HG03108 (cell line): ENCODE measurements around the gene SEMA5A.

ENCODE experiments used
- ATAC-seq: cut with Tn5 transposase; IDR thresholded peaks from one replicate; pipeline ENCODE4 v1.9.1; 2021; ENCODE audit warnings: moderate library complexity; ENCODE audit not compliant: unreplicated experiment

The SEMA5A gene

DNA sequence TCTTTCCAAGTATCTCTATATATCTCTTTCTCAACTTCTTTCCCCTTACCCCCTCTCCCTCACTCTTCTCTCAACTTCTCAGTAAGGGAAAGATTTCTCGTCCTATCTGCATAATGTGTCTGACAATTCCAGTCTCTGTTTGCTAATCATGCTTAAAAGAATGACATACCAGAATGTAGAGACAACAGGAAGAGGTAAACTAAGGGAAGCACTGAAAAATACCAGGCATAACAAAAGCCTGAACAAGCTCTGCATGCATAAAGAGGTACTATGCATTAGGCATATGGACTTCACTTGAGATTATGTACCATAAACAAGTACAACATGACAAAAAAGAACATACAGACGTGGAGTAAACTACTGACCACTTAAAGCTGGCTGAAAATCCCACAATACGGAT lies 62.6 kb downstream of the SEMA5A start:
- no peak for ATAC-seq

DNA sequence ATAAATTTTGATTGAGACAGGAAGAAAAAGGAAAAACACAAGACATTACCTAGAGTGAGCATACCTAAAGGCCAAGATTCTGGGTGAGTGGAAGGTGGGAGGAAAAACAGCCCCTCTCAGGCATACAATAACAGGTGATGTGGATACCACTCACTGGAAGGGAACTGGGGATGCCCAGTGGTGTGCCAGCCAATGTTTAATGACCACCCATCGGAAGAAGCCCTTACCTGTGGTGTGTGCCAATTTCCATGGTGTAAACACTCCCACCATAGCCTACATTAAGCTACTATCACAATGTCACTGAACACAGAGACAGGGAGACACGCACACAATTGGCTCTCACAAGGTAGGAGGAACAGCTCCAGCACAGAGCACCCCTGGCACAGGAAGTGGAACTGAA lies 63.5 kb downstream of the SEMA5A start:
- ATAC-seq = no peak

DNA sequence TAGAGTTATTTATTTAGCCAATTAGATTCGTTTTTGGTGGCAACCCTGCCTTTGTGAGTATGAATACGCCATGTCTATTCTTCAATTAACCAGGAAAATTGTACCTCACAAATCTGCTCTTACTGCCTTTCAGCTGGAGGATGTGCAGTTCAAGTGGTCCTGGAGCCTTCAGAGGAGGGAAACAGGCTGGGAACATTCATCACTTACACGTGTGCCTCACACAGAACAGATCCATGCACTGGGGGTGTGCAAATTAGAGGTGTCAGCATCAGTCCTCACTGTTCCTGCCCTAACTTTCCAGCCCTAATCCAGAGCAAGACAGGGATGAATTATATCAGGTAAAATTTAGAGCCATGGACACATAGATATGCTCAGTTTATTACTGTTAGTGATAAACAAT lies 65.4 kb downstream of the SEMA5A start:
- ATAC-seq = no peak

DNA sequence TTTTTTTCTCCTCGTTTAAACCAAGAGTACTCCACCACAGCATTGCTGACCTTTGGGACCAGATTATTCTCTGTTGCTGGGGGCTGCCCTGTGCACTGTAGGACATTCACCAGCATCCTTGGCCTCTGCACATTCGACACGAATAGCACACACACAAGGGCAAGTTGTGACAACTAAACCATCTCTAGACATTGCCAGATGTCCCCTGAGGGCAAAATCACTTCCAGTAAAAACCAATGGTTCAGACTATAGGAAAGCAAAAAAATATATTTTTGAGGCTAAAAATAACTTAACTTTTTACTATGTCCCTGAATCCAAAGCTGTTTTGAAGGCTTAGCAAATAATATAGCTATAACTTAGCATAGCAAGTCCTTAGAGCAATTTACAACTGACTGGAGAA lies 65.9 kb downstream of the SEMA5A start:
- ATAC-seq = no peak

DNA sequence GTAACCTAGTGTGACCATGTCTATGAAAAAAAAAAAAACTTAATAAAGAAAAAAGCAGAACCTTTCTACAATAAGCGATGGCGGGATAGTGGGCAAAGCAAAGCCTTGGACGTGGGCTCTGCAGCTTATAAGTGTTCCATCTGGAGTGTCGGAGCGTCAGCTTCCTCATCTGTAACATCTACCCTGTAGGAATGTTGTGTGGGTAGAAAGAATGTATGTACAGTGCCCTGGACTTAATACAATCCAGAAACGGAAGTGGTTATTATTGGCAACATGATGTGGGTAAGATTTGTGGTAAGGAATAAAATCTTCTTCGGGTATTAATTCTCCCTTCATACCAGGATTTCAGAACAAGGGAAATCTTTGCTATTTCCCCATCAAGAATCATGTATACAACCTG lies 66.5 kb downstream of the SEMA5A start:
- ATAC-seq = no peak

DNA sequence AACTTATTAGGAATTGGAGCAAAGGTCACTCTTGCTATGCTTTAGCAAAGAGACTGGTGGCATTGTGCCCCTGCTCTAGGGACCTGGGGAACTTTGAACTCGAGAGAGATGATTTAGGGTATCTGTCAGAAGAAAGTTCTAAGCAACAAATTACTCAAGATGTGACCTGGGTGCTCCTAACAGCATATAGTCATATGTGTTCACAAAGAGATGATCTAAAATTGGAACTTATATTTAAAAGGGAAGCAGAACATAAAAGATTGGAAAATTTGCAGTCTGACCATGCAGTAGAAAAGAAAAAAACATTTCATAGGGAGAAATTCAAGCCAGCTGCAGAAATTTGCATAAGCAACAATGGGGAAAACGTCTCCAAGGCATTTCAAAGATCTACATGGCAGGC lies 68.3 kb downstream of the SEMA5A start:
- no peak for ATAC-seq

DNA sequence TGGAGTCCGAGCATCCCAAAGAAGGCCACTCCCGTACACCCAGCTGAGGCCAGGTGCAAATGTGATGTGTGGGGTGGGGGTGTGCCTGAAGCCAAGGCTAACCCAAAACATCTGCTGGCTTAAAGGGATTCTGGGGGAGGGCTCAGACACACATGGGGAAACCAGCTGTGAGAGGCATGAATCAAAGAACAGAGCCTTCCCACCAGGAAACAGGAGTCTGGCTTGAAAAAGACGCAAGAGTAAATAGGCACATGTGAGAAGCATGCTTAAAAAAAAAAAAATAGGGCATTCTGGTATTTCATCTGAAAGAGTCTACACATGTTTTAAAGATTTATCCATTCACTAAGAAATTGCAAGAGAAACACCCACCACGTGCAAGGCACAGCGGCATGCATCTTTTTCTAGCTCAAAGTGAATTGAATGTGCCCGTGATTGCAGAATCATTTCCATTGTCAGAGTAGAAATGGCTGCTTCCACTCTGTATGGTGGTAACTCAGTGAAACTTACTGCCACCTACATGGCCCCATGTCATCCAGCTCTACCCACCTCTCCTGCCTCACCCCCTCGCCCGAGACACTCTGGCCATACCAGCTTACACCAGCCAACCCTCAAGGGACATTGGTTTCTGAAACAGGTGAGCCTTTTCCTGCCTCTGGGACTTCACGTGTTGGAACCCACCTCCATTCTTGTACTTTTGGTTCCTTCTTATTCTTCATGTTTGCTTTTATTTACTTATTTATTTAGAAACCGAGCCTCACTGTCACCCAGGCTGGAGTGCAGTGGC lies 71.5 kb downstream of the SEMA5A start:
- ATAC-seq = no peak

DNA sequence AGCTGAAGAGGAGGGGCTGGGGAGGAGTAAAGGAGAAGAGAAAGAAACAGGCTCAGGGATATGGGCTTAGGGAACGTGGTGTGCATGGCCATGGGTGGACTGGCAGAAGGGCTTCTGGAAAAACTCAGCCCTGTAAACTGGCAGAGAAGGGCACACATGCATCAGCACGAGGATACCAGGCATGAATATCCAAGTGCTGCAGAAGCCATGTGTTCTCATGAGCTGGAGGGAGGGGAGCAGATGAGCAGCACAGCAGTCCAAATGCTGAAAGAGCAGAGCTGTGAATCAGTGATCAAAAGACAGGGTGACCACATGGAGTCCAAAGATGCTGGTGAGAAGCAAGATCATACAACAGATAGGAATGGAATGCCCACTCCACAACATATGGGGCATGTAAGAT lies 72.3 kb downstream of the SEMA5A start:
- no peak for ATAC-seq

DNA sequence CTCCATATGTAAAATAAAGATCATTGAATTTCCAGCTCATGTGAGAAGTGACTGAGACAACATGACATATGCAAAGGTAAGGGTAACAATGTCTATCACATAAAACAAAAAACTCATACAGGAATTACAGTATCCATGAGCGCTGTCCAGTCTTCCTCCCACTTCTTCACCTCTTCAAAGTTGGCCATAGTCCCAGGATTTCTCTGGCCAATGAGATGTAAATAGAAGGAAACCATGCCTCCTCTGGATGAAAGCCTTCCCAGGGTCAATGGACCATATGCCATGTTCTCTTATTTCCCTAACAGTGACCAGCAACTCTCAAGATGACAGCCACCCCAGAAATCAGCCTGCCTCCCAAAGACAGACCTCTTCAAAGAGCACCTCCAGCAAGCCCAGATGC lies 75.5 kb downstream of the SEMA5A start:
- no peak for ATAC-seq

DNA sequence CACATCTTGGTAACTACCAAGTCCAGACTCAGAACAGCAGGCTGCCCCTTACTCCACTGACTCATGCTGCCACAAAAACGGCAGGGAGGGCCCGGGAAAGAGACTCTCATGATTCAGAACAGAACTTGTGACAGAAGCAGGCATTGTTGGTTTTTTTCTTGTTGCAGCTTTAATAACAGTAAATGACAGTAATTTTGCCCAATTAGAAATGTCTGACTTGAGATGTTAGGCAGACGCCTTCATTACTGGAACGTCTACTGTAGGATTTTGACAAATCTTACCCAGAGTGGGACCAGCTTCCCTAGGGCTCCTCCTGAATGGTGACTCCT lies 77.9 kb downstream of the SEMA5A start:
- no peak for ATAC-seq

DNA sequence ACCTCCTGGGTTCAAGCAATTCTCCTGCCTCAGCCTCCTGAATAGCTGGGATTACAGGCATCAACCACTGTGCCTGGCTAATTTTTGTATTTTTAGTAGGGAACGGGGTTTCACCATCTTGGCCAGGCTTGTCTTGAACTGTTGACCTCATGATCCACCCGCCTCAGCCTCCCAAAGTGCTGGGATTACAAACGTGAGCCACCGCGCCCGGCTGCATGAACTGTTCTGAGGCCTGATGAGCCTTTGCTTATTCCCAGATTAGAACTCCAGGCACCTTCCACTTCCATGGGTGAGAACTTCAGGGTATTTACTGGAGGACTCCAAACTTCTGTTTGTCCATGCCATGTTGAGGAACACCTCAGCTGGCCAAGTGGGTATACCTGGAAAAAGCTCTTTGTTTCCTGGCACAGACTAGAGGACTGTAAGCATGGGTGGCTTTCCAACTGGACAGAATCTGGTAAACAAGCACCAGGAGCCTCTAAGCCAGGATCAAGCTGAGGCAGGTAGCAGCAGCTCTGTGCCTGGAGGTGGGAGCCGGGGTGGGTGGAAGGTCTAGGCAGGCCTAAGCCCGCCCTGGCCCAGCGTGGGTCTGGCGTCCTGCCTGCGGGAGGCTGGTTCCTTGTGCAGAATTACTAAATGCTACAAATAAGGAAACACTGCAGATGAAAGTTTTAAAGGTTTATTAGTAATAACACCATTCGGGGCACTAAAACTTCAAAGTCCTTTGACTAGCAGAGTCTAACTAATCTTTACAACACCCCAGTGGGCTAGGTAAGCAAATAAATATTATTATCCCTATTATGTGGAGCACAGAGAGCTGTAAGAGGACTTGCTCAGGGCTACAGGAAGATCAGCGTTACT lies 78.4 kb downstream of the SEMA5A start:
- no peak for ATAC-seq

DNA sequence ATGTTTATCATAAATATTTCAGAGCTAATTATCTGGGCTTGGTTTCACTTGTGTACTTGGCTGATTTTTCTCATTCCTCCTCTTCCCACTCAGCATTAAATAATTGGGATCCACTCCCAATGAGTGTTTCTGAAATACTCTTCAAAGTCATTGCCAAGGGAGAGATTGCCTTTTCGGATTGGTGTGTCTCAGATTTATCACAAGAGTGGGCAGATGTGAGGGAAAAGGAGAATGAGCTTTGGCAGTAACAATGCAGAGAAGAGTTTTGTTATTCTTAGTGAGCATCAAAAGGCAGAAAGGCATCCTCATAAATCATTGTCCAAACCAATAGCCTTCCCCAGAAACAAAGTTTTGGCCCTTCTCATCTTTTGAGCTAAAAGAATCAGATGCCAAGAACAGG lies 79.2 kb downstream of the SEMA5A start:
- no peak for ATAC-seq

DNA sequence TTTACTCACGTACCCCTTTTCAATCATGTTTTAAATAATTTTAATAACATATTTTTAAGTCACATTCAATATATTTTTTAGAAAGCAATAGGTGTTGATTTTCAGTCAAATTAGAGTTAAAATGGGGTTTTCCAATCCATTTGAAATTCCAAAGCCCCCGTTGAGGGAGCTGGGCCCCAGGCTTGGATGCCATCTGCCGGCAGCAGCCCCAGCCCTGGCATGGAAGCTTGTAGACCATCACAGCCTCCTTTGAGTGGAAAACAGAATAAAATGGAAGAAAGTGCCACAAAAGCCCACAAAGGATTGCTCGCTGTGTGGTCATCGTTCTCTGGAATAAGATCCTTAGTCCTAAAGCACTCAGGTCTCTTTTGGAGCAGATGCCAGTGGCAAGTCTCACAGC lies 81.4 kb downstream of the SEMA5A start:
- no peak for ATAC-seq

DNA sequence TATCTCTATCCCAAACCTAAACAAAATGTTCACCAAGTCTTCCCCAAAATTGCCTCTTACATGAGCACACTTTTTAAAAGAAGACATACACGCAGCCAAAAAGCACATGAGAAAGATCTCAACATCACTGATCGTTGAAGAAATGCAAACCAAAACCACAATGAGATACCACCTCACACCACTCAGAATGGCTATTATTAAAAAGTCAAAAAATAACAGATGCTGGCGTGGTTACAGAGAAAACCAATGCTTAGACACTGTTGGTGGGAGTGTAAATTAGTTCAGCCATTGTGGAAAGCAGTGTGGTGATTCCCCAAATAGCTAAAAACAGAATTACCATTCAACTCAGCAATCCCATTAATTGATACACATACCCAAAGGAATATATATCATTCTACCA lies 83.8 kb downstream of the SEMA5A start:
- ATAC-seq = no peak

DNA sequence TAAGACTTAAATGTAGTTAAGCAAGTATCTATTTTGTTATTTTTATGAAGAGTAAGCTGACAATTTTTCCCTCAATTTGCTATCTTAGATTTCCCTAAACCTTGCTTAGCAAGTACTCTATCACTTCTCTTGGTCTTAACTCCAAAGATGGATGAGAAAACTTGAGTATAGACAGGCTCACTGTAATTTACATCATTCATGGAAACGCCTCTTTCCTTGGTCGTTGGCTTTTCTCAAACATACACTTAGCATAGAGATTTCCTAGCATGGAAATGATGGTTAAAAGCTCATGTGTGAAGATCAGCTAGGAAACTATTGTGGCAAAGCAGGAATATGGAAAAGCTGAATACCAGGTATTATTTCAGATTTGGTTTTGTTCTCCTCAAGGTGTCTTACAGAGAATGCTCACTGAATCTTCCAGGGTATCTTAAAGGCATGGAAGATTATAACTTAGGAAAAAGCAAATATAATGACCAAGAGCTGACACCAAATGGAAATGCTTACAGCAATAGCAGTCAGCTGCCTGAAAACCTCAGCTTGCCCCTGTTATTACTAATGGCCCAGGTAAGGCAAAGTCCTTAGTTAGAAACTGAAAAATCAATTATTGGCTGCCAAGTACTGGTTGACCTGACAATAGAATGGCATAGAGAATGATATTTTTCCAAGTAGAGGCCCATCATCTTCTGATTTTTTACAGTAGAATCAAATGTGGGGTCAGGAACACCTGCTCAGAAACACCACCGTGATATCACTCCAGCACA lies 84.8 kb downstream of the SEMA5A start:
- ATAC-seq = no peak

DNA sequence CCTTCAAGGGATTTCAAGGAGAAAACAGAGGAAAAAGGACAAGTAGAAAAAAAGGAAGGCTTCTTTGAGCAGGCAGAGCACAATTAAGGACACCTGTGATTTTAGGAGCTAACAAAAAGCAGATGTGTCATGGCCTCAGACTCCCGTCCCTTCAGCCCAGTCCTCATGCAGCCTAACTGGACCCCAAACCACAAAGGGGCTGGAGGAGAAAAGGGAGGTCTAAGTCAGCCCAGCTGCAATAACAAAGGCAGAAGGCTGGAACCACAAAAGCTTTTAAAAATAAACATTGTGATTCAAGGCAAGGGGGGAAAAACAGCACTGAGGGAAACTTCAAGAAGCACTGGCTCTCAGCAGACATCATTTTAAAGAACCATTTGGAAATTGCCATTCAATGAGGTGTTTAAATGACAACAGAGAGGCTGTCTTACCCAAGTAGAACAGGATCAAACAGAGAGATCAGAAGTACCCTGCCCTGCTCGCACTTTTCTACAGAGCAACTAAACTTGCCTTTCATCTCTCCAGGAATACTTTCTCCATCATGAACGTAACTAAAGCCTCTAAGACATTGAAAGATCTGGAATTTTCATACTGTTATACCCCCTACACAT lies 89.3 kb downstream of the SEMA5A start:
- no peak for ATAC-seq

DNA sequence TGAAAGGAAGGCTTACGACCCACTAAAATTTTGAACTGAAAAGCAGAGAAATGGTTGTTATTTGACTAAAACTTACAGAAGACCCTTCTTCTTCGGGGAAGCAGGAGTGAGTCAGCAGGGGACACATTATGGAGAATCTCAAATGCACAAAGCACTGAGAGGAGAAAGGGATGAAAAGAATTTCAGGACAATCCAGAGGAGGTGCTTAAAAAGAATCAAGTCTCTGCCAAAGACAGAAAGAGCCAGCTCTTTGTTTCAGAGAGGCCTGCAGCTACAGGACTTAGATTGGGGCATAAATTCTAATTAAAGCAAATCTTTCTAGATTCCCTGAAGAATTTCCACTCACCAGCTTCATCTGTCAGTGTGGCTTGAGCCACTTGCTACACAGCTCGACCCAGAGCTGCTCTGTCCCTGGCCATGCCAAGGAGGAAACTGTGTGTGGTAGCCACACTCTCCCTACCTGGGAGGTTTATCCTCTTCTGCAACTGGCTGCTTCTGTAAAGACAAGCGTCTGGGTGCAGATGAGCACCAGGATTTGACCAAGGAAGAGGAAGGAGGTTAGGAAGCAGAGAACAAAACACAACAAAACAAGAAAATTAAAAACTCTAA lies 89.9 kb downstream of the SEMA5A start:
- ATAC-seq = no peak

DNA sequence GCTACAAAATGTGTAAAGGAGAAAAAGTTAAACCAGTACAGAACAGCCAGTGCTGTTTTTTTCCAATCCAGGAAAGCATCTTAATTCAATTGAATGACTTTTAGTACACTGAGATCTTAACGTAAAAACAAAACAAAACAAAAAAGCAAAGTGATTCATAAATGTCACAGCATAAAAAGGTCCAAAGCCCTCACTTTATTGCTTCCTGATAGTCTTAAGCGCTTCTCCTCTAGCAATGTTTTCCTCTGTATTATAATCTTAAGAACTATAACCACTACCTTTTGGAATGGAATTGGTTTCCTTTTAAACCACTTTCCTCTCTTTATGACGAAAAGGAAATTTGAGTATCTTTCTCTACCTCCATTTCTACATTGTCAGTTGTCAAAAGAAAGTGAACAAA lies 91.4 kb downstream of the SEMA5A start:
- no peak for ATAC-seq

DNA sequence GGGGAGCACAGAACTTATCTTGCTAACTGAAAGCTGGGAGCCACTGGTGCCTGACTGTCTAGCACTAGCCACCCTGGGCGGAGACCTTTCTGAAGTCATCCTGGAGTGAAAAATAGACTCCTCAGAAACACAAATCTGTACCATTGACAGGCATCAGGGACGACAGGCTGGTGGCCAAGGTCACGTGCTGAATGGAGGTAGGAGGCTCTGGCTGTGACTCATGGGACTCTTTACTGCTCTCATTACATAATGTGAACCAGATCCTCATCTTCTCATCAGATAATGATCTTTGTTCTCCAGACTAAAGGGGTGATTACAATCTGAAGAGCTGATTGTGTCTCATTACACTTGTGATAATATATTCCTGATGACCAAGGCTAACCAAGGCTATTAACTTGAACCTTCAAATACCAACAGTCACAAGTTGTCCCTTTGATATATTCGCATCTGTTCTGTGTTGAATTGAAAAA lies 91.8 kb downstream of the SEMA5A start:
- no peak for ATAC-seq

DNA sequence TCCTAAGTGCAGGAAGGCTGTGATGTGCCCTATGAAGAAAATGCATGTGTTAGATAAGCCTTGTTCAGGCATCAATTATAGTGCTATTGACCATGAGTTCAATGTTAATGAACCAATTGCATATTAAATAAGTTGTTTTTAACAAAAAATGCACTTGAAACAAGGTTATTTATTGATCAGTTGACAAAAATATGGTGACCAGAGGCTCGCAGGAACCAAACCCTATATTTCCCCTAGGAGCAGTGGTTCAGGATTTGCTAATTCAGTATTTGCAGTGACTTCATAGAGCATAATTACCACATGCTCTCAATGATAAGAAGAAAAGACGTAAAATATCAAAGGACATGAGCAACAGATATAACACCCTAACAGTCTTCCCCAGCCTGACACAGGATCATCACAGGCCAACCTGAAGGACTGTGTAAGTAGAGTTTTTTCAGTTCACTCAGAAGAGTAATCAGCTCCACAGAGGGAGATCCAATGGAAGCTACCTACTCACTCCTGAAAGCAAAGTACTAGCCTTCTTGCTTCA lies 92.3 kb downstream of the SEMA5A start:
- no peak for ATAC-seq

DNA sequence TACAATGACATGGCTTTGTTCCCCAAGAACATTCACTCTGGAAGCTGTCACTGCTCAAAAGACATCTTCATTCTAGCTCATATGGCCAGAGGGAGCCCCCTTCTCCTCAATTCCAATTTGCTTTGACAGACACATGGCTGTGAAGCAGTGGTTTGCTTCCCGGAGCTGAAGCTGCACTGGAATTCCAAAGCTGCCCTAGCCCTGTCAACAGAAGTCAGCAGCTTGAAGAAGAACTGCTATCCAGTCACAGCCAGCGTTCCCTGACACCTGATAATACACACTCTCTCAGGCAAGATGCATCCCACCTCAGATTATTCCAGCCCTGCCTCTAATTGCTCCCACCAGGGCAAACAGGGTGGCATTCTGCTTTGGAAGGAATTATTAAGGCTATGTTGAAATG lies 93.7 kb downstream of the SEMA5A start:
- no peak for ATAC-seq
